Stimulated activated CD4-positive, alpha-beta T cell treated with anti-CD3 and anti-CD28 coated beads, Interleukin-2, amount 100 ng/mL, for 4 hours (primary cell): ENCODE data around the gene IL9R.
A peak's percentile ranks its signal among the peaks of the same experiment; 100 is the strongest.
"Not testable (repeated sequence)": the region's sequence is repeated elsewhere in the genome, so short reads cannot be mapped to it uniquely, and the experiment has no call there.

Experiments
- DNase-seq: peaks from one replicate; pipeline ENCODE4 v3.0.0-alpha.2; 2020; ENCODE audit warnings: low read depth

The IL9R gene

GRCh38 chrX:155997436-155997835 is at the start of gene IL9R:
Gene IL9R (plus strand): TSS chrX:155997696. CDS start chrX:155997760, 64 bp downstream.
- peak; percentile 18 for DNase-seq

DNA sequence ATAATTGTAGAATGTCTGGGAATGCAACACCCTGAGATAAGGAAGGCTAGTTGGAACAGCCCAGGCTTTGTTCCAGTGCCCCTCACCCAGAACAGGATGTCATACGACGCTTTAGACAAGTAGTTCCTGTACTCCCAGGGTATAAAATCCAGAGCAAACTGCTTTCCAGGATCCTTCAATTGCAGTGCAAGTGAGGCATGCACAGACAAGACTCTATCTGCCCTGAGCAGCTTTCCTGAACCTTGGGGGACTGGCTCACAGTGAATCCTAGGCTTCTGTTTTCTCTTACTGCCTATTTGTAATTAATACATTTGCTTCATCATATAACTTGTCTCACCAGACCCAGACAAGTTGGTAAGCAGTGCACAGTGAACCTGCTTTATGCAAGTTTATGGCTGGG is 48.4 kb upstream of the IL9R start:
- DNase-seq: no peak

DNA sequence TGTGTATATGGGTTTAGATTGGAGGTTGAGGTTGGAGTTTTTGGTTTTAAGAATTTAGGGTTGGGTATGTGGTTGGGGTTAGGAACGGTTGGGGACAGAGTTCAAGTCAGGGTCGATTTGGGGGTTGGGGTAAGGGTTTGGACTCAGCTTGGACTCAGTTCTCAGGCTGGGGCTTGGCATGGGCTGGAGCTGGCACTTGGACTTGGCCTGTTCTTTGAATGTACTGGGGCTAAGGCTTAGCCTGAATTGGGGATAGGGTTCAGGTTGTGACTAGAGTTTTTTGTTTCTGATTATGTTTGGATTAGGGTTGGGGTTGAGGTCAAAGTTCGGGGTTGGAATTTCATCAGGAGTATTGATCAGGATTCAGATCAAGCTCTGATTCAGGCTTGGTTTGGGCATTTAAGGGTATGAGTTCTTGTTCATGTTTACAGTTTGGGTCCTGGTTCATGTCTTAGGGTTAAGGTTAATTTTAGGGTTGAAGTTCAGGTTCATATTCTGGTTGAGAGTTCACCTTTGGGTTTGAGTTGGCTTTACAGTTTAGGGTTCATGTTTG is 46.2 kb upstream of the IL9R start:
- DNase-seq: no peak

DNA sequence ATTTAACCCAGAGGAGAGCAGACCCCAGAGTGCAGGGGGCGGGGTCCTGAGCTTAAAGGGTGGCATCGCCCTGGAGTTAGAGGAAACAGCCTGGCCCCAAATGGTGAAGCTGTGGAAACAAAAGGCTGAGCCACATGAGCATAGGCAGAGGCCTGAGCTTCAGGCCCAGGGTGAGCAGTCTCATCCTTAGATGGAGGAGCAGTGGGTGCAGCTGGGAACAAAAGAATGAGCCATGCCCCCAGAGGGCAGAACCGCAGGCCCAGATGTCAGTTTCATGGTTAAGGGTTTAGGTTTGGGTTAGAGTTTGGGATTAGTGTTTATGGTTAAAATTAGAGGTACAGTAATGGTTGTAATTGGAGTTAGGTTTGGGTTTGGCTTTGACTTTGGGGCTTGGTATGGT is 44.4 kb upstream of the IL9R start:
- DNase-seq: no peak

DNA sequence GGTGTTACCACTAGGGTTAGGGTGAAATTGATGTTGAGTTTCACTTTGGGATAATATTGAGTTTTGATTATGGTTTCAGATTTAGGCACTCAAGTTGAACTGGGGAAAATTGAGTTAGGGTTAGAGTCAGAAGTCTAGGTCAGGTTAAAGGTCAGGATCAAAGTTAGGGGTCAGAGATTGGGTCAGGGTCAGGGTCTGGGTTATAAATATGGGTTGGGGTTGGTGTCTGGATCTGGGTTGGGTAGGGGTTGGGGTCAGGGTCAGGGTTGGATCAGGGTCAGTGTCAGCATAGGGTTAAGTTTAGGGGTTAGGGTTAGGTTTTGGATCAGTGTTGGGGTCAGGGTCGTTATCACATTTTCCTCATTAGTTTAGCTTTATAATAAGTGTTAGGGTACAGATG is 42.7 kb upstream of the IL9R start:
- no peak for DNase-seq

DNA sequence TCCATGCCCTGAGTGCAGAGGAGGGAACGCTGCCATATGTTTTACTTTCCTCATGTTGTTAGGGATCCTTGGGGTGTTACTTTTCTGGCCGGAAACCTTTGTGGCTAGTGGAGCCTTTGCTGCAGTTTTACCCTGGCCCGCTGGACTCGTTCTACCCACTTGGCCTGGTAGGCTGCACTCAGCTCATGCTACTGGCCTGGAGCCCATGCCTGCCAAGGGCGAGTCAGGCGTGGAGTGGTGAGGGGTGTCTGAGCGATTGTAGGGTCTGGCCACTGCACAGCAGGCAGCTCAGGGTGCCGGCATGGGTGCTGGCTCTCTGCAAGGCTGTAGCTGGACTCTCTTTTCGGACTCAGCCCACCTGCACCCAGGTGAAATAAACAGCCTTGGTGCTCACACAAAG is 41.4 kb upstream of the IL9R start:
- DNase-seq: no peak

DNA sequence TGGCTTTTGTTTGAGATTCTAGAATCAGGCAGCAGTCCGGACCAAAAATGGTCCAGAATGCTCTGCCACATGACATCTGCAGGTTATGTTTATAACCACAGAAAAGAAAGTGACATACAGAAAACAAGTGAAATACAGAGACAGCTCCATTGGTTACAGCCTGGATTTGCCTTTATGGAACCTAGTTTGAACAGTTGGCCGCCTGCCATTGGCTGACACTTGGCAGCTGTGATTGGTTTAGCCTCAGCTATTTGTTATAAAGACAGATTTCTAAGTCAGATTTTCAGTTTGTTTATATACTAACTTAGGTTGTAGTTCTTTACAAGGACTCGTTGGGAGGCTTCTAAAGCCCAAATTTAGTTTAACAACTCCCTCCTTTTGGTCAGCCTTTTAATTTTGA is 40.8 kb upstream of the IL9R start:
- no peak for DNase-seq

DNA sequence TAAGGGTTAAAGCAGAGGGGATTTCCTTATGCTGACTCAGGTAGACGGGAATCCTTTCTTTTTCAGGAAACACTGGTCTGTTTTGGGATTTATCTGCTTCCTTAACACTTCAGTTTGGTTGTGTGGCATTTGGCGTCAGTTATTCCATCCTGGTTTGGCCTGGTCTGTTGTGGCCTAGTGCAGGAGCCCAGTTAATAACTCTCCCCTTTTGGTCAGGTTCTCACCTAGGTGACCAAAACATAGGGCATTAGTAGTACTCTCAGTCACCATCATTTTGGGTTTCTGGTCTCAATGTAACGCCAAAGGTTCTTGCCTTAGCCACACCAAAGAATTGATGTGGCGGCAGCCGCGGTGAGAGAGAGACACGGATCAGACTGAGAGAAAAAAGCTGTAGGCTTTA is 39.7 kb upstream of the IL9R start:
- DNase-seq: no peak

GRCh38 chrX:155959018-155959587 is 38.4 kb upstream of the IL9R start:
- no peak for DNase-seq

GRCh38 chrX:155962906-155963305 is 34.6 kb upstream of the IL9R start:
- DNase-seq: no peak

- no peak for DNase-seq
Observed at GRCh38 chrX:155966876-155967275, 30.6 kb upstream of the IL9R start.

GRCh38 chrX:155967653-155968325 is 29.7 kb upstream of the IL9R start:
- DNase-seq: no peak

DNA sequence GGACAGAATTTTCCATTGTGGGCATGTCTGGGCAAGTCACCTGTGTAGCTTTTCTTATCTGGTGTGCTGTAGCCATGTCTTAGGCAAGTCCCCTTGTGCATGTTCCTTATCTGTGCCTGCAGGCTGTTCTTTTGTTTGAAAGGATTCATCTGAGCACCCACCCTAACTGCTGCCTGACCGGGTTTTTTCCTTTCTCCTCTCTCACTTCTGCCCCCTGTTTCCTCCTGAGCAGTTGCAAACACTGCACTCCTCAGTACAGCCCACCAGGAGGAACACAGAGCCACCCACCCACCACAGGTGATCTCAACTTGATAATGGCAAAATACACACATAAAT is 29.2 kb upstream of the IL9R start:
- no peak for DNase-seq

GRCh38 chrX:155968791-155969190 is 28.7 kb upstream of the IL9R start:
- DNase-seq: no peak

GRCh38 chrX:155971658-155972057 is 25.8 kb upstream of the IL9R start:
- not testable (repeated sequence) for DNase-seq

- not testable (repeated sequence) for DNase-seq
Observed at GRCh38 chrX:155972241-155972640, 25.3 kb upstream of the IL9R start.

DNA sequence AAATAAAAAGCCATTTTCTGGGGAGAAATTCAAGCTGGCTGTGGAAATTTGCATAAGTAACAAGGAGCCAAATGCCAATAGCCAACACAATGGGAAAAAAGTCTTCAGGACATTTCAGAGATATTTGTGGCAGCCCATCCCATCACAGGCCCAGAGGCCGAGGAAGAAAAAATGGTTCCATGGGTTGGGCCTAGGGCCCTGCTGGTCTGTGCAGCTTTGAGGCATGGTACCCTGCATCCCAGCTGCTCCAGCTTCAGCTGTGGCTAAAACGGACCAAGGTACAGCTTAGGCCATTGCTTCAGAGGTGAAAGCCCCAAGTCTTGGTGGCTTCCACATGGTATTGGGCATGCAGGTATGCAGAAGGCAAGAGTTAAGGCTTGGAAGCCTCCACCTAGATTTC is 14.2 kb upstream of the IL9R start:
- no peak for DNase-seq

GRCh38 chrX:155985208-155985607 is 12.3 kb upstream of the IL9R start:
- DNase-seq: no peak

DNA sequence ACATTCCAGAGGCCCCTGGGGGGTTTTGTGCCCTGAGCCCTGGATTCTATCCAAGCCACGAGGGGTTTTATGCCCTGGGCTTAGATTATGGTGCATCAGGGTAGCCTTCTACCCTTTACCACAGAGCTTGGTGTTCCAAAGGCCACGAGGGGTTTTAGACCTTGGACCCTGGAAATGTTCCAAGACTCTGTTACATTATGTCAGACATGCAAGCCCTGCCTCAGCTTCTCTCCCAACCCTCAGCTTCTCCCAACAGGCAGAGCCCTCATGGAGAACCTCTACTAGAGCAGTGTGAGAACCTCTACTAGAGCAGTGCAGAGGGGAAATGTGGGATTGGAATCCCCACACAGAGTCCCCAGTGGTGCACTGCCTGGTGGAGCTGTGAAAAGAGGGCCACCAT is 10.5 kb upstream of the IL9R start:
- not testable (repeated sequence) for DNase-seq

DNA sequence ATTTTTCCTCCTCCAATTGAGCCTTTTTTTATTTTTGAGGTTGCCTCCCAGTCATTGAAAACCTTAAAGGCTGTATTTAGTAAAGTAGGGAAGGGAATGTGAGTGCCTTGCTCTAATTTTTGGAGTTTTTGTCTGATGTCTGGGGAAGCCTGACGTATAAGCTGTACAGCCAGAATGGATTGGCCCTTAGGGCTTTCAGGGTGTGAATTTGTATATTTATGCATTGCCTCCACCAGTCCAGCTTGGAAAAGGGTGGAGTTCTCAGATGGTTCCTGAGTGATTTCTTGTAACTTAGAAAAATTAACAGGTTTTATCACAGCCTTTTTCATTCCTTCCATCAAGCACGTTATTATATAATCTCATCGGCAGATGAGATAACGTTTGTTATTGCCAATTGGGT is 8.6 kb upstream of the IL9R start:
- DNase-seq: no peak

DNA sequence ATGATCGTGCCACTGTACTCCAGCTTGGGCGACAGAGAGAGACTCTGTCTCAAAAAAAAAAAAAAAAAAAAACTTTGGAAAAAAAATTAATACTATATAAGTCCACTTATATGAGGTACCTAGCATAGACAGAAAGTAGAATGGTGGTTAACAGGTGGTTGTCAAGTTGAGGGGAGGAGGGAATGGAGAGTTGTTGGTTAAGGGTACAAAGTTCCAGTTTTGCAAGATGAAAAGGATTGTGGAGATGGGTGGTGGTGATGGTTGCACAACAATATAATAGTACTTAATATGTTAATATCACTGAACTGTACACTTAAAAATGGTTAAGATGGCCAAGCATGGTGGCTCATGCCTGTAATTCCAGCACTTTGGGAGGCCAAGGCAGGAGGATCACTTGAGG is 4.1 kb upstream of the IL9R start:
- DNase-seq: no peak

DNA sequence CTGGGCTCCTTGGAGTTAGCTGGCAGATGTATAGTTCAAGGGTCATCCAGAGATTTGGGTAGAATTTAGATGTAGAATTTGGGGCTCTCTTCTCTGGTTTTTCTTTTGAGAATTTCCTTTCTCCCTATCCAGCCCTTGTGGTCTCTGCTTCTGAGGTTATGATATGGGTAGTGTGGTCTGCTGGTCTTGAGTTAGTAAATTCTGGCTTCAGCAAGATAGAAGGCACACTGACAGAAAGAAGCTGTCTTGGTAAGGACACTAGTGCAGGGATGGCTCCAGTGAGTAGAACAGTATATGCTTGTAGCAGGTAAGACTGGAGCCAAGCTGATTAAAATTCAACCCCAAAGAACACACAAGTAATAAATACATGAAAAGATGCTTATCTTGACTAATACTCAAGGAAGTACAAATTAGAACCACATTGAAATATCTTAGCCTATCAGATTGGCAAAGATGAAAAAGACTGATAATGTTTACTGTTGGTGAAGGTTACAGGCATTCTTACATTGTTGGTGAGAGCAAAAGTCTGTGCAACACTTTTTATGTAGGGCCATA is 2.1 kb upstream of the IL9R start:
- no peak for DNase-seq

DNA sequence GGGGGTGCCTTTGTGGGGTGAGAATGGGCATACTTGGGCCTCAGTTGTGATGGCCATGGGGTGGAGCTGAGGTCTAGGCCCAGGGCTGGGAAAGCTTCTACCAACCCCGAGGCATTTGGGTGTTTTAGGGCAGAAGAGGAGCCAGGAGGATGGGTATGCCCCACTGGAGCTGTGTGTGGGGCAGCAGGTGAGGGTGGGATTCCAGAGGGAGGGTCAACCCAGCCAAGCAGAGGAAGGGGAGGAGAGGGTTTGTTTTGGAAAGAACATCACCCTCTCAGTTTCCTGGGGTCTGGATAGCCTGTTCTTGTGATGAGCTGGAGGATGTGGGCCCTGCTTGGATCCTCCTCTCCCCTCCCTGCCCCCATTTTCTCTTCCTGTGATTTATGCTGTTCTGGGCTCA is 620 bp downstream of the IL9R start:
- DNase-seq: no peak
